Measurements from ENCODE around the gene PEPD. TPM values are rescaled to one million over a fixed set of nuclear protein-coding genes. Genes with fewer than 3 reads are reported as not detected.

Gene PEPD
- total RNA-seq, 1 donor from 2014 or later: 49.7 TPM

- Mint-ChIP-seq H3K9me3 (peaks cover 12% of the 10 kb centered on the region), H3K4me1 (peaks cover 2% of the 10 kb centered on the region), H3K27me3 (ENCODE audit: low read depth) (peaks cover 9% of the 10 kb centered on the region), H3K36me3 (peaks cover 2% of the 10 kb centered on the region), H3K4me3 (no peak overlapping the region), H3K27ac (no peak overlapping the region)
- DNase-seq (ENCODE audit: low spot score in 2 of 2, unreplicated experiment in 2 of 2): no peak
- TF ChIP-seq CTCF (IDR thresholded peaks at IDR 0.05; ENCODE audit: unreplicated experiment): no peak
Measured at GRCh38 chr19:33358408-33358807, 163.2 kb downstream of the PEPD start.

GRCh38 chr19:33357556-33357955 lies 164.0 kb downstream of the PEPD start:
- H3K27me3 Mint-ChIP-seq (ENCODE audit: low read depth): peaks cover 8% of the 10 kb centered on the region
- no peak for TF ChIP-seq CTCF (IDR thresholded peaks at IDR 0.05; ENCODE audit: unreplicated experiment)
- DNase-seq (ENCODE audit: low spot score in 2 of 2, unreplicated experiment in 2 of 2): no peak
- peaks cover 2% of the 10 kb centered on the region for H3K4me1 Mint-ChIP-seq
- peaks cover 12% of the 10 kb centered on the region for H3K9me3 Mint-ChIP-seq
- no peak overlapping the region for H3K27ac Mint-ChIP-seq
- peaks cover 2% of the 10 kb centered on the region for H3K36me3 Mint-ChIP-seq
- no peak overlapping the region for H3K4me3 Mint-ChIP-seq

GRCh38 chr19:33355535-33355934 lies 166.1 kb downstream of the PEPD start:
- peaks cover 2% of the 10 kb centered on the region for H3K4me1 Mint-ChIP-seq
- peaks cover 2% of the 10 kb centered on the region for H3K36me3 Mint-ChIP-seq
- no peak overlapping the region for H3K4me3 Mint-ChIP-seq
- no peak overlapping the region for H3K27ac Mint-ChIP-seq
- no peak for TF ChIP-seq CTCF (IDR thresholded peaks at IDR 0.05; ENCODE audit: unreplicated experiment)
- no peak for DNase-seq (ENCODE audit: low spot score in 2 of 2, unreplicated experiment in 2 of 2)
- H3K9me3 Mint-ChIP-seq: peaks cover 12% of the 10 kb centered on the region
- peaks cover 2% of the 10 kb centered on the region for H3K27me3 Mint-ChIP-seq (ENCODE audit: low read depth)

GRCh38 chr19:33350538-33351309 lies 170.9 kb downstream of the PEPD start:
- H3K27ac Mint-ChIP-seq: no peak overlapping the region
- peaks cover under 1% of the 10 kb centered on the region for H3K36me3 Mint-ChIP-seq
- peaks cover 6% of the 10 kb centered on the region for H3K9me3 Mint-ChIP-seq
- peaks cover 31% of the 10 kb centered on the region for H3K27me3 Mint-ChIP-seq (ENCODE audit: low read depth)
- TF ChIP-seq CTCF (IDR thresholded peaks at IDR 0.05; ENCODE audit: unreplicated experiment): no peak
- no peak overlapping the region for H3K4me3 Mint-ChIP-seq
- H3K4me1 Mint-ChIP-seq: no peaks in the 10 kb centered on the region
- no peak for DNase-seq (ENCODE audit: low spot score in 2 of 2, unreplicated experiment in 2 of 2)

- Mint-ChIP-seq H3K9me3 (no peaks in the 10 kb centered on the region), H3K27me3 (ENCODE audit: low read depth) (peaks cover 40% of the 10 kb centered on the region), H3K4me1 (no peaks in the 10 kb centered on the region), H3K27ac (no peak overlapping the region), H3K36me3 (no peaks in the 10 kb centered on the region), H3K4me3 (no peak overlapping the region)
- TF ChIP-seq CTCF (IDR thresholded peaks at IDR 0.05; ENCODE audit: unreplicated experiment): no peak
- no peak for DNase-seq (ENCODE audit: low spot score in 2 of 2, unreplicated experiment in 2 of 2)
Measured at GRCh38 chr19:33349319-33350289, 172.0 kb downstream of the PEPD start.
